NCI-H2029 treated with DMSO at 0.1 percent for 48 hours (cell line): ENCODE results near the gene PTPRN2.
"Not testable (repeated sequence)": the region's sequence is repeated elsewhere in the genome, so short reads cannot be mapped to it uniquely, and the experiment has no call there.

Experiments used
- DNase-seq: peaks from one replicate; lab custom pipeline; 2025; lab: John Stamatoyannopoulos, UW

Gene PTPRN2

DNA sequence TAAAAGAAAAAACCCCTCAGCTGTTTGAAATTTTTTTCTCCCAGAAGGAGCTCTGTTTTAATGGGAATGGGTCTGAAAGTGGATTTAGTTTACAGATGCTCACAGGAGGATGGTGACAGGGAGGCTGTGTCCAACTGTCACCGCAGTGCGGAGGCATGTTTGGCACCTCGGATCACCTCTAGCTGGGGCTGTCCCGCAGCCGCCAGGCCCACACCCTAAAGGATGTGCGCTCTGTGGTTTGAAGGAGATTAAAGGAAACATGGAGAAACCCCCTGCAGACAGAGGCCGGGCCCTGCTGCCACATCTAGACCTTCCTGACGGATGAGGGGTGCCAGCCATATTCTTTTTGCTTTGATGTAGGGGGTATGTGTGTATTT lies 1090.3 kb downstream of the PTPRN2 start:
- no peak for DNase-seq

DNA sequence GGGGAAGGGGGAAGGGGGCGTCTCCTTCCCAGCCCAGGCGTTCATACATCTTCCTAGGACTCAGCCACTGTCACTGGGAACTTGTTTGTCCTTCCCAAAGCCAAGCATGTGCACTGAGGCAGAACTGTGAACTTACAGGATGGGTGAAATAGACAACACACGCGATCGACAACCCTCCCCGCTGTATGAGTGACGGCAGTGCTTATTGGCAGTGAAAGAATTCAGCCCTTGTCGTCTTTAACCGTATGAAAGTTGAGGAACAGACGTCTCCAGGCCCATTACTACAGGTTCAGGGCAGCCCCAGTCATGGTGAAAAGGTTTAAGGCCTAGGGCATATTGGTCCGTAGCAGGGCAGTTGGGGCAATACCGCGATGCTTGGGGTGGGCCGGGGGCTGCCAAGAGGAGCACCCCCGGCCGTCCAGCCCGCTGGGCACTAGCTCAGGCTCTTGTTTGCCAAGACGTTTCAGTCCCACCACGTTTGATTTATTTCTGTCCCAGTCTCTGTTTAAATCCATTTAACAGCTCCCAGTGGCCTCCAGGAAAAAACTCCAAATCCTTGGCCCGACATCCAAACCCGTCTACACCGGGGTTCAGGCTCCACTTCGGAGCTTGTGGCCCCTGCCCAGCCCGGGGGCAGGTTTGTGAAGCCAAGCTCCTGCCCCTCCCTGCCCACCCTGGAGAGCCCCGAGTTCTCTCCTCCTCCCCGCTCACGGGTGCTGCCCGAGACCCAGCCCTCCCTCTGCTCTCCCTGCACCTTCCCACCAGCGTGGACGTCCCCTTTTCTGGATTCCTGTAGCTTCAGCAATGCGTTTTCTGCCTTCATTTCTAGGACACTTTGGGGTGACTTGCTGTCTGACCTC lies 1091.0 kb downstream of the PTPRN2 start:
- no peak for DNase-seq

DNA sequence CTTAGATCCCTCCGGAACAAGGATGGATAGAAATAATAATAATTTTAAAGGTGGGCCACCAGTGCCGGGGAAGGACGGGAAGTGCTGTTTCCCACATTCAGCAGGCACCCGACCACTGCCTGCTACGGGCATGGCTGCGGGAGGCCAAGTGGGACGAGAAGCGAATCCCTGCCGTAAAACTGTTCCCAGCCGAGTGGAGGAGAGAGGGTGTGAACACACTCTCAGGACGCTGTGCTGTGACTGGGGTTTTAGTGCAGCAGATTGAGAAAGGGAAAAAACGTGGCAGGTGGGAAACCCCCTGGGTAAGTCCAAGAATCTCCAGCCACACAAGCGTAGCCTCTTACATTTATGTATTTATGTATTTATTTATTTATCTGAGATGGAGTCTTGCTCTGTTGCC lies 1092.0 kb downstream of the PTPRN2 start:
- DNase-seq = no peak

DNA sequence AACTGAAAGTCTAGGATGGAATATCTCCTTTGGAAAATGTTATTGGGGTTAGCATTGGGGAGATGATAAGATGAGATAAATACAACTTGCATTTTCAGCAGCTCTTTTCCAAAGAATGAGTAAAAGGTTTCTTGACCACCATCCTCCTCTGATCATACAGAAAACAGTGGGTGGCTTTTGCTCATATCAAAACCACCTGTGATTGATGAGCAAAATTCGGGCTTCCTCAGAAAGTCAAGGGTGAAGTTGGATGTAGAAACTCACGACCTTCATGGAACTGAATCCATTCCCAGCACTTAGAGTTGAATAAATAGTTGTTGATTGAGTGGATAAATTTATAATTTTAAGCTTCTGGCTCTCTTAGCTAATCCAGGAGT lies 1092.5 kb downstream of the PTPRN2 start:
- DNase-seq = no peak

DNA sequence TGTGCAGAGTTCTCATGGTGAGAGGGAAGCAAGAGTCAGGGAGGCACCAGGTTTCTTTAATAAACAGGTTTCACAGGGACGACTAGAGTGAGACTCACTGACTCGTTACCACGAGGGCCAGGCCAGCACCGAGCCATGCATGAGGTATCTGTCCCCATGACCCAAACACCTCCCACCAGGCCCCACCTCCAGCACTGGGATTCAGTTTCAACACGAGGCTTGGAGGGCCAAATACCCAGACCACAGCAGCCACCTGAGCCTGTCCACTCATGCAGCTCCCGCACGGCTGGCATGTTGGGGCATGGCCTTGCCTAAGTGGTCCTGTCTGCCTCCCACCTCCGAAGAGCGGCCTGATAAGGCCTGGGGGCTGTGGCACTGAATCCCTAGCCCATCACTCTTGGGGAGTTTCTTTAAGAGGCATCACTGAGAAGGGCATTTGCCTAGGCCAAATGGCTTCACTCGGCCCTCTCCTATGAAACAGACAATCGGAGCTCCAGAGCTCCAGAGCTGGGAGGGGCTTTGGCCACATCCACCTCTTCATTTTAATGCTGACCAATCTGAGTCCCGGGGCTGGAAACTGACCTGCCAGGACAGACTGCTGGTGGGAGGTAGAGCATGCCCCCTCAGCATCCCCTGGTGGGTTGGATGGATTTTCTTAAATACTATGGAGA lies 1093.0 kb downstream of the PTPRN2 start:
- DNase-seq = no peak

DNA sequence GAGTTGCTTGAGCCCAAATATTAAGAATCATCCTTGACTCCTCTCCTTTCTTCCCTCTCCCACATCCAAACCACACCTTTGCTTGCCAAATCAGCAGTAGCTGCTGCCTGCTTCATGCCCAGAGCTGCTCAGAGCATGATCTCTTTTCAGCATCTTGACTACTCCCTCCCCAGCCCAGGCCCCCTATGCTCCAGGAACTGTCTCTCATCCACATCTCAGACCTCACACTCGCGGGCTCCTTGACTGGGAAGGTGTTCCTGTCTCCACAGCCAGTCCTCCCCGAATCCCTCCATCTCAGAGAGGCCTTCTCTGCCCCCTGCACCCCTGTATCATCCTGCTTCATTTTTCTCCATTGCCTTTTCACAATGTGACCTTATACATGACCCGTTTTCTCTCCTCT lies 1093.8 kb downstream of the PTPRN2 start:
- no peak for DNase-seq

DNA sequence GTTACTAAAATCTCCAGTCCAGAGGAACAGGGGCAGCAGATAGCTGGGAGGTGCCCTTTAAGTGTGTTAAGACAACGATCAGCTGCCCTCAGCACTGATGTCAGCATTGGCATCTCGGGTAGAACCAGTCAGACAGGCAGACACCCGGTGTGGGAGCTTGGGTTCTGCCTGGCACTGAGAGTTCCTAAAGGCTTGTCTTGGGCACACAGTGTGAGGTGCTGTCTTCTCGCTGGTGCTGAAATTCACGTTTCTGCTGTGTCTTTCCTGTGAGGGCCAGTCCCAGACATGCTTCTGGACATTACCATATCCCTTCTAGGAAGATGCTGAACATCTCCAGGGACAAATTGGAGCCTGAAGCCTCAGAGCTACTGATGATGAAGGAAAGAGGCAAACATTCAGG lies 1094.6 kb downstream of the PTPRN2 start:
- no peak for DNase-seq

DNA sequence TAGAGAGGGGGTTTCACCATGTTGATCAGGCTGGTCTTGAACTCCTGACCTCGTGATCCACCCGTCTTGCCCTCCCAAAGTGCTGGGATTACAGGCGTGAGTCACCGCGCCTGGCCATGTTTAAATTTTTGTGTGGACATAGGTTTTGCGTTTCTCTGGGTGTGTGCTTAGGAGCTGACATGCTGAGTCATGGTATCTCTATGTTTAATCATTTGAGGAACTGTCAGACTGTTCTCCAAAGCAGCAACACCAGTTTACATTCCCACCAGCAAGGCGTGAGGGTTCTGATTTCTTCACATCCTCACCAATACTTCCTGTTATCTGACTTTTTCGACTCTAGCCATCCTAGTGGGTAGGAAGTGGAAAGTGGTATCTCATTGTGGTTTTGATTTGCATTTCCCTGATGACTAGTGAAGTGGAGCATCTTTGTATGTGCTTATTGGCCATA lies 1097.1 kb downstream of the PTPRN2 start:
- no peak for DNase-seq

DNA sequence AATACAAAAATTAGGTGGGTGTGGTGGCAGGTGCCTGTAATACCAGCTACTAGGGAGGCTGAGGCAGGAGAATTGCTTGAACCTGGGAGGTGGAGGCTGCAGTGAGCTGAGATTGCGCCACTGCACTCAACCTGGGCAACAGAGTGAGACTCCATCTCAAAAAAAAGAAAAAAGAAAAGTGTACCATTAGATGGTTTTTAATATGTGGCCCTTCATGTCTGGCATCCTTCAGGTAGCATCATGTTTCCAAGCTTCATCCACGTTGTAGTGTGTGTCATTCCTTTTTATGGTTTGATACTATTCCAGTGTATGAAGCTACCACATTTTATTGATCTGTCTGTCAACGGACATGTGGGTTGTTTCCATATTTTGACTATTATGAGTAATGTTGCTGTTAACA lies 1097.8 kb downstream of the PTPRN2 start:
- not testable (repeated sequence) for DNase-seq
